Measurements from ENCODE around the gene PANK4.

GRCh38 chr1:2533365-2533764 is 7.0 kb upstream of the PANK4 start:
- TF ChIP-seq CTCF (conservative IDR thresholded peaks at IDR 0.05) (no peak), EZH2 (IDR thresholded peaks at IDR 0.05; ENCODE audit: low read depth) (no peak)
